Hypothalamus (tissue), 51 donors: ENCODE results near the gene ZBTB18.

ENCODE experiments used
- DNase-seq, 51 donors: peaks; one replicate each; lab custom pipeline; 2025; lab: John Stamatoyannopoulos, UW

The ZBTB18 gene

DNA sequence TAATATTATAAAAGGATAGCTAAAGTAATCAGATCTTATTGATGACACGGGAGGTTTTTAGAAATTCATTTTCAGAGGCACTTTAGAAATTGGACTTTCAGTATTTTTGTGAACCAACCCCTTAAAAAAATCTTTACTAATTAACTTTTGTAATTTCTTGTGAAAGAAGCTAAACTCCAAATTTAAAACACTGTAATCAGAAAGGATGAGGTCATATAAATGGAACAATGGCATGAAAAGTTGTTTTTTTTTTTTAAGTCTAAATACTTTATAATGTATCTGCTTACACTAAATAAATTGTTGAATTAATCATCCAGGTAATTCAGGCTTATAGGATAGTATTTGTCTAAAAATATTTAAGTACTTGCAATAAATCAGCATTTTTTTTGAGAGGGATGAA, 9.0 kb downstream of the ZBTB18 start:
- DNase-seq = no peak

DNA sequence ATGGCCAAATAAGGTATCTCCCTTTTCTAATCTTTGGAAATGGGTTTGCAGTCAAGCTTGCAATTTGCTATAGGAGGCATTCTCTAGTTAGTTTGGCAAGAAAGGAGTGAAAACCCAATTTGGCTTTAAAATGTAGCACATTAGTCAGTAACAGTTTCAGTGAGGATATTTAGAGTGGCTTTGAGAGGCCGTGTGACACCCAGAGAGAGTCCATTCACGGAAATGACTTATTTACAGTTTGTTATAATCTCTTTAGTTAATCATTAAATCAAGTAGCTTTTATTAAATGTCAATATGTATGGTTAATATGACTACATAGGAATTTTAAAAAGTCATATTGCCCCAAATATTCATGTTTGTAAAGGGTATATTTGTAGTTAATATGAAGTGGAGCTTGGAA, 9.6 kb downstream of the ZBTB18 start:
- DNase-seq = no peak

DNA sequence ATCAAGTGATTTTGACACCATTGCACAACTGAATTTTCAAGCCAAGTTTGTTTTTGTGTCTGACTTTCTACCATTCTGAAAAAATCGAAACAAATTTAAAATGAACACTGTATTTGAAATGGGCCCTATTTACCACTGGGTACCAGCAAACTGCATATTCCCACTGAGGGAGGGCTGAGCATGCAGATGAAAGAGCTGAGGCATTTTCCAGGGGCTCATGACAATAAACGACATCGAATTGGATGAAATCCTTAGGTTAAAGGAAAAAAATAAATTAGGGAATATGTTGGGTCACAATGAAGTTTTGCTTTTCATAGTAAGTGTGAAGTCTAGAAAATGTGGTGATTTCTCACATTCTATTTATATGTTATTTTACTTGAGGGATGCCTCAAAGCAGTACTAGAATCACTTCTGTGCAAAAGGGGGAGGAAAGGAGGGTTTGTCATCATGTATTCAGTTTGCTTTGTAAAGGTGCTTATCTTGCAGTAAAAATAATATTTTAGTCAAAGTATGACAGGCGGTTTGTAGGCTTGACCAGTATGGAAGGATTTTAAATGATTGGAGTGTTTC, 11.2 kb downstream of the ZBTB18 start:
- DNase-seq = no peak

DNA sequence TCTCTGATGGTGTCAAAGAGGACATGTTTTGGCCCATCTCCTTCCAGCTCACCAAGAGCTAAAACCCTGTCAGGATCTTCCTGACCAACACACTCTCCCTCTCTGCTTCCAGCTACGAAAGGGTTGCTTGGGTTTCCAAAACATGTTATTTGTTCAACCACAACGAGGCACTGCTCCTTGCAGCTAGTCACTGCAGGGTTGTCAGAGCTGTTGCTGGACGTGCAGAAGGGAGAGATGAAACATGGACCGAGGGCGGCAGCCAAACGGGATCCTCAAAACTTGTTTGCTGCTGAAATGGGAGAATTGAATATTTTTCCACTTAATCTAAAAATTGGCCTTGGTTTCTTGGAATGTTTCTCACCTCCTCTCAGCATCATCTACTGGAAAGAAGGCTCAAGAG, 12.4 kb downstream of the ZBTB18 start:
- DNase-seq = peak in 3 of 51 donors; percentile 14 to 40 (median 24)

DNA sequence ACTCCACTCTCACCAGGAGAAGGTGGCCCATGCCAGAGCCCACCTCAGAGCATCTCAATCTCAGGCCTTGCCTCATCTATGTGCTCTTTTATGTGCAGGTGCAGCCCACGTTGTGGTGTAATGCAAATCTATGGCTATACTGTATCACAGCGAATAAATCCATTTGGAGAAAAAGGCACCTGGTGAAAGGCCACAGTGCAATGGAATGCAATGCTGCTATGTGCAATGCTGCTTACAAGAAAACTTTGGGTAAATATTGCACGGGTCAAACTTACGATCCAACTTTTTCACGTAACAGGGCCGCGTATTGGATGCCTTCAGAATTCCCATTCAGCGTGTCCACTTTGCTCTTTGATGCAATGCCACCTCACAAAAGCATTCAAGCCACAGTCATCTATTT, 13.5 kb downstream of the ZBTB18 start:
- DNase-seq = no peak

DNA sequence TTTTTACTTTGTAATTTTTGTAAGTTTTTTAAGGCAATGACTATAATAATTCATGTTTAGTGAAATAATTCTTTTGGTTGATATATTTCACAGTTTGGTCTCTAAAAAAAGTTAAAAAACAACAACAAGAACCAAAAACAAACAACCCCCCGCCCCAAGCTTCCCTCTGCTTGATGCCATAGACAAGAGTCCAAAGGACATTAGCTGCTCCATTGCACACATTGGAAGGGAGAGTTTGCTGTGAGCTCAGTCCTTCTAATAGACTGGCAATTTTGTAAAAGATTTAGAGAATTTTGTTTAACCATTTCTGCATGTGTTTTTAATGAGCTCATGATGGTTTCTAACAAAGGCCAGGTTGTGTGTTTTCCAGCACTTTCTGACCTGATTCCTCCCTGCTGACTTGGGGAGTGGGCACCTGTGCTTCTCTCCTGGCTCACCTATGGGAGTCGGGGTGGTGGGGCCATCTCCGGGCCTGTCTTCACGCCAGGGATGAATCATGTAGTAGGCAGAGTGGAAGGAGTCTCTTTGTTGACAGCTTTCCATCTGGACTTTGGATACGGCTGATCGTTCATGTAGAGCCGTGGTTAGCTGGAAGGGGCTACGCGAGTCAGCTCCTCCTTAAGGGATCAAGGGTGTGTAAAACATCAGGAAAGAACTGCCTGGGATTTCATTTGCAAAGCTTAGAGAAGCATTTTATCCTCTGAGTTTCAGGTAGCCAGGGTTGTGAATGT, 14.1 kb downstream of the ZBTB18 start:
- no peak for DNase-seq

DNA sequence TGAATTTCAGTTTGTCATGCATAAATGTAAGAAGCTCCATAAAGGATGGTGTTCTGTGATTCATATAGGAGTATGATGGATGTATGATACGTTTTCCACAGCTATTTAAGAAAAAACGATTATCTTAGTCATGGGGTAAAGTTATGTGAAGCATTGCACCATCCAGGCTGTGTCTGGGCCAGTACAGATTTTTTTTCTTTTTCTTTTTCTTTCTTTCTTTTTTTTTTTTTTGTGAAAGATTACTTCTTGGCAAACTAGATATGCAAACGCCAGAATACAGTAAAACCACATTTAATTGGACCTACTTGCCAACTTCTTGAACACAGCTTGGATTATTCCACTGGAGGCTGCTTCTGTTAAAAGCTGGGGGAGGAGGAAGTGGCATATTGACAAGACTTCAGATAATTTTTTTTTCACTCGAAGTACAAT, 14.9 kb downstream of the ZBTB18 start:
- DNase-seq = no peak

DNA sequence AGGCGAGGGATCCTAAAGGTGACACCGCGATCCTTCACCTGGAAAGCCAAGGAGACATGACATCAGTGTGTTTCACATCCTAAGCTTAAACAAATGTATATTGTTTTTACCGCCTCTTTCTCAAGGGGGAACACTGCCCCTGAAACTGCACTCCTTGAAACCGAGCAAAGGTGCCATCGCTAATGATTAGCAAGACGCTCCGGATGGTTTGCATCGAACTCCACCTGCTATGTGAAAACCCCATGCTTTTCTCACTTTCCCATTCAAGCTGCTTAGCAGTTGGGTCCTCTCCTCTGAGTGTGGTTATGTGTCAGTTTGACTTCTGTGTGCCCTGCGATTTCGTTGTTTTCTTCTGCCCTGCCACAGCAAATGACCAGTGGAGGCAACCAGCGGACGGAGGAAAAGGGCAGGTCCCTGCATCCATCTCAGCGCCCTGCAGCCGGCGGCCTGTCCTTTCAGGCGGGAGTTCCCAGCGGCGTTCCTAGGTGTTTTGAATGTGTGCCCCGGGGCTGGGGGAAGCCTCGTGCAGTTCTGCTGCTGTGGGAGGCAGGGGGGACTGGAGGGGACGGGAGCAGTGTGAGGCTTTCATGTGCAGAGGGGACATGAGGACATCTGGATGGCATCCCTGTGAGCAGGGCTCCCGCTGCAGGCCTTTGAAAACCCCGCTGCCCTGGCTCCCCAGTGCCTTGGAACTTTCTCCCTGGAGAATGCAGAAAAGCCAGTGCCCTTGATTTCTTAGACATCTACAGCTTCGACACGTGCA, 16.1 kb downstream of the ZBTB18 start:
- DNase-seq = no peak

DNA sequence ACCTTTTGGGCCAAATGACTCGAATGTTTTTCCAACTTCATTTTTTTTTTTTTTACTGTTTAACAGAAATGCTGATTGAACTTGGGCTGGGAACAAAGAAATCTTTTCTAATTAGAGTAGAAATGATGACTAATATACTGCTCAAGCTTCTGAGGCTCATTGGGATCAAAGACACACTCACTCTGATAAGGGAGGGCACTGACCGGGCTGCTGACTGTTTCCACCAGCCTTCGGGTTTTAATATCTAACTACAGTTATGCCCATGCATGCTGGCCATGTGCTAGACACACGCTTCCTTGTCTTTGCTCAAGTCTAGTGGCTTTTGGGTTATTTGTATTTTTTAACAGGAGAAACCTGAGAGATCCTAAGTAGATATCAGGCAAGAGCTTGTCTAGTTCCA, 16.8 kb downstream of the ZBTB18 start:
- no peak for DNase-seq

DNA sequence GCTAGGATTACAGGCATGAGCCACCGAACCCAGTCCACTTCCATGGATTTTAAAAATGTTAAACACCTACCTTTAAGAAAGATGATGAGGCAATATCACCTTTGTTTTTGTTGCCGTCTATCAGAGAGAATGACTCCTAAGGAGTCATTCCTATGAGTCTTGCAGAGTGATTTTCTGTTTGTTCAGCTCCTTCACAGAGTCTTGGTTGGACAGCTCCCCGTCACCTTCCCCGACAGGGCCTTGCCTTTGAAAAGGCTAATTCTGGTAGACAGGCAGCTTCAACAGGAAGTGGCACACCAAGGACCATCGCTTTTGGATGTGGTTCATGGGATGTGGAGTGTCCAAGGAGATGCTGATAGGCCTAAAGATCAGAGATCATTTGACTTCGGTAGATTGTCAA, 17.5 kb downstream of the ZBTB18 start:
- DNase-seq = no peak

DNA sequence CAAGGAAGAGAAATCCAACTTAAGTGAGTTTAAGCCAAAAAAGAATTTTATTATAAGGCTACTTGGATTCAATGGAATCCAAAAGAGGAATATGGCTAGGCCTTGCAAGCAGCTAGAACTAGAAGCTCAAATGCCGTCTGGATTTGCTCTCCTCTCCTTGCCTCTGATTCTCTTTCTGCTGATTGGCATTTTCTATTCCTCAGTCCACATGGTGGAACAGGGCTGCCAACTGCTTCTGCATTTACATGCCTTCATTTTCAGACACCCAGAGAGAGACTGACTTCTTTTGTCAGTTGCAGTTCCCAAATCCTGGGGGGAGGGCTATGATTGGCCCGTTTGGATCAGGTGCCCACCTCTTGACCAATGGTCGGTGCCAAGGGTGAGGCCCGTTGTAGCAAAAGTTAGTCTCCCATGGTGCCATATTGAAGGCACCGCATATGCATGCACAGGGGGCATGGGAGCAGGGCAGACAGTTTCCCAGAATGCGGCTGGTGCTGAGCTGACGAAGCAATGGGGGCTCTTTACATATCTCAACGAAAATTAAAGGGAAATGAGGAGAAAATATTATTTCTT, 18.3 kb downstream of the ZBTB18 start:
- DNase-seq = no peak

DNA sequence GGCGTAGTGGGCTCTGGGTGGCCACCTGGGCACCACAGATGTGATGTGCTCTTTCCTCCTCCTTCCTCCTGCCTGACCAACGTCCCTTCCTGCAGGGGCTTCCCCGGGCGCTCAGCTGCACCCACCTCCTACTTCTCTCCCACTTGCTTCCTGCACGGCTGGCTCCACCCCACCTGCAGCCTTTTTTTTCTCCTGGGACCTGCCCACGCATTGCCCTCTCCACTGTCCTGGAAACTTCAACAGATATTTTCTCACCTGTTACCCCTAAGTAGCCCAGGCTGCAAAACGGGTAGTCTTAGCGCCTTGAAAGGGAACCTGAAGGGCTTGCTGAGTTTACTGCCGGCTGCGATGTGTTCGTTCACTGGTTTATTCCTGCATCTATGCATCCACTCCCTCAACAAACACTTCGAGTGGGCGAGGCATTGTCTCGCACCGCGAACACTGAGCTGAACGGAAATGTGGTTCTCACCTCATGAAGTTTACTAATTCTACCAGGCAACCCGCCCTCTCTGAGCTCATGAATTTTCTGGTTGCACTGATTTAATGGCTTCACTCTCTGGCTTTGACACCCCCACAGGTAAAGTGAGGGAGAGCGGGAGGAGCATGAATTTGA, 23.6 kb downstream of the ZBTB18 start:
- DNase-seq = no peak

DNA sequence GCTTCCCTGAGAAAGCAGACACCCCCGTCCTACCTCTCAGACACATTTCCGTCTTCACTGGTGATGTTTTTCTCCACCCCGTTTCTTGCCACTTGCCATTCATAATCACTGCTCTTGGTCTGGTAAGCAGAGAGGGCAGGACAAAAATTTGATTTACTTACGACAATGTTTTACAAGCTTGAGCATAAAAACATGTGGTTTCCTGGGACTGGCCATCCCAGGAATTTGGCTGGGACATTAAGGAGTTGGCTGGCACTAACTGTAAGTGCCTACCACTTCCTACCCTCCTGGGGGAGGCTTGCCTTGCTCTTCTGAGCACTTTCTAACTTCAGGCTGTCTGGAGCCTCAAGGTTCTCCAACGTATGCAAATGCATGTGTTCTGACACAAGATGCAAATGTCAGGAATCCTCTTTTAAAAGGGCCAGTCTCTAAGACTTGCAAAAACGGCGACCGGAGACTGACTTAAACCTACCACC, 24.2 kb downstream of the ZBTB18 start:
- DNase-seq = no peak

DNA sequence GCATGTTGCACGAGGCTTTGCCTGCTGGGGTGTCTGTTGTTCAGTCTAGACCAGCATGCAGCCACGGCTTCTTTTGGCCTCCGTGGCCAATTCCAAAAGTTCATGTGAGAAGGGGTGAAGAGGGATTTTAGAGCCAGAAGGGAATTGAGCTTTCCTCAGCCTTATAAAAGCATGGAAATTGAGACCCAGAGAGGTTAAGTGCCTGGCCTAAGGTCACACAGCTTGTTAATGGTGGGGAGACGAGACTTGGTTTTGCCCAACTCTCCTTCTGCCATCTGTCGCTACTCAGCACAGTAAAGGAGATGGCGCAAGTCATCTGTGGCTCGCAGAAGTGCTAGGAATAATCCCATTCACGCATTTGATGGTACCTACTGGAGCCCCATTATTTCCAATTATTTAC, 25.7 kb downstream of the ZBTB18 start:
- DNase-seq = no peak

DNA sequence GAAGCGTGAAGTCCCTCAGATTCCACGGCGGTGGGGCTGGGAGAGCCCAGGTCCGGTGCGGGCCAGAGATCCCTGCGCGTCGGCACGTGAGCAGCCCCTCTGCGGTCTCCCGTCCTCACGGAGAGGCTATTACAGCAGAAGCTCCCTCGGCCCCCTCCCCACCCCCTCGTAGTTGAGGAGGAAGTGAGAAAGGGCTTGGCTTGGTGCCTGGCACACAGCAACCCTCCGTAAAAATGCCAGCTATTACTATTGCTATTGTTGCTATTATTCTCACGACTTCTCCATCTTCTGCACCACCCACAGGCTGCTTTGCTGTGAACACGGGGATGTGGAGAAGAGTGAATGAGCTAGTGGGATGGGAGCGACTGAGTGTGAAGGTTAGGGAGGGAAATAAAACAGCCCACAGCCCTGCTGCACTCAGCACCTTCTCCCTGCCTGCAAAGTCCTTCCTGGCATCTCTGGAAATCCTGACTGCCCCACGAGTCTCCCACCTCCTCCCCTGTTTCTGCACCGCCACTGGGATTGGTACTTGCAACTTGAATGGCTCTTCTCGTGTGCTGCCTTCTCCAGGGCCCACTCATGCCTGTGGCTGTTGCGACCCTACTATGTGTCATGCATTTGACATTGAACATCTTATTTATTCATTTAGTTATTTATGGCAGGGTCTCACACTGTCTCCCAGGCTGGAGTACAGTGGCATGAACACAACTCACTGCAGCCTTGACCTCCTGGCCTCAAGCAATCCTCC, 26.6 kb downstream of the ZBTB18 start:
- peak in 10 of 51 donors; percentile 3 to 72 (median 19) for DNase-seq

DNA sequence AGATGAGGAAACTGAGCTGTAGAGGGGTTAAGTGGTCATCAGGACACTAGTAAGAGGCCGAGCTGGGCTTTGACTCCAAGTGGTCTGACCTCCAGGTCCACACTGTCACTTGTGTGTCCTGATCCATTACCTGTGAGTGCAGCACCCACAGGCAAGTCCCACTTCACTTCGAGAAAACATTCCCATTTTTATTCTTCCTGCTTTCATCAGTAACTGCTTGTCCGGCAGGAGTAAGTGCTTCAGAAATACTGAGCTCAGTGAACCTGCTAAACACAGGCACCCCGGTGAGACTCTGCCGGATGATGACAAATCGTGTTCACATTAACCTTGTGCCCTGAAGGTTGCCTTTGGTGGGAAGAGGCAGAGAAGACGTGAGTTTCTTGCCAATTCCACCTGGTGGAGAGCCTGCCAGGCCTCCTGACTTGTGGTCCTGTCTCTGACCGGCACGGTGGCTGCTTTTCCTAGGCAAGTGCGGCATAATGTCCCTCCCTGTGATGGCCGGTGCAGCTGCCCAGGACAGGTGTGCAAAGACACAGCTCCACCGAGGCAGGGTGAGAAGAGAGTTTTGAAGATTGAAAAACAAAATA, 29.4 kb downstream of the ZBTB18 start:
- DNase-seq = no peak

DNA sequence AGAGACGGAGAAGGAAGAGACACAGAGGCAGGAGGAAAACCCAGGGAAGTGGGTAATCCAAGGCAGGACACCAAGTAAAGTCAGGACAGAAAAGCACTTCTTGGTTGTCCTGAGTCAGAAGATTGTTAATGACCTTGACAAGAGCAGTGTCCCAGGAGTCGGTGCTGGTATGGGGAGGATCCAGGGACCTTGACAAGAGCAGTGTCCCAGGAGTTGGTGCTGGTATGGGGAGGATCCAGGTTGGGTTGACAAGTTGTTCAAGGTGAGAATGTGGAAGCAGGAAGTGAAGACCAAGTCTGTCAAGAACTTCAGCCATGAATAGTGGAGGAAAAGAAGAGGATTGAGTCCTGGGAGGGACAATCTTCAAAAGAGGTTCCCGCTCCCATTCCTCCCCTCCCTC, 31.9 kb downstream of the ZBTB18 start:
- no peak for DNase-seq

DNA sequence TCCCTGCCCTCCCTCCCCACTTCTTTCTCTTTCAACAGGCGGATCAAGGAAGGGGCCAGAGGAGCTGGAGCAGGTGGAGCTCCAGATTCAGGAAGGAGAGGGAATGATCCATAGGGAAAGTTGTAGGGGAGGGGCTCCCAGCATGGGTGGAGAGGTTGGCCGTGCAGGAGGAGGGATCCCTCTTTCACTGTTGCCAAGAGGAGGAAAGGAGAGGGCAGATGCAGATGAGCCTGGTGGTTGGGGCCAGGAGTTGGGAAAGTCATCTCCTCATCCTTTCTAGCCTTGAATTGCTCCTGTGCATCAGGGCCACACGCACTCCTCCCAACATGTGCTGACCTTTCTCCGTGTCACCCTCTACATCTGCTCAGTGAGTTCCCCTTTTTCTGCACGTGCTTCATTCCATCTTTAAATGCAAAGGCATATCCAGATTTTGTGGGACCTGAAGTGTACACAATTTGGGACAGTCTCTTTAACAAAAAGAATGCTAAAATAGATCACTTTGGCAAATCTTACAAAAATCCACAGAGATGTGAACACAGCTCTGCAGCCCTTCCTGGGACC, 32.4 kb downstream of the ZBTB18 start:
- DNase-seq = no peak

DNA sequence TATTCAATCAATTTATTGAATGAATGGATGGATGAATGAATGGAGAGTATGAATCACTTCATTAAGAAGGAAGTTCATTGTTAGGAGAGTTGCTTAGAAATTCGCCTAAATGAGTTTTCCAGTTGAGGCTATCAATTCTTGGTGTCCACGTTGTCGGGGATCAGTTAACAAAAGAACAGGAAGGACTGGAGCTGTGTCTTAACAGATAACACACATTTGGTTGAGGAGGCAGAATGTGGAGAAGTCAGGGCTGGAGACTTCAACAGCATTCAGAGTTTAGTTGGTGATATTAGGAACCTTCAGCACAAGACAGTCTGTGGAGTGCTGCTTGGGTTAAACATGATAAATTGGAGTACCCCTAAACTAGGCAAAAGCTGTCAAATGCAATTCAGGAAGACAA, 33.7 kb downstream of the ZBTB18 start:
- DNase-seq = no peak

DNA sequence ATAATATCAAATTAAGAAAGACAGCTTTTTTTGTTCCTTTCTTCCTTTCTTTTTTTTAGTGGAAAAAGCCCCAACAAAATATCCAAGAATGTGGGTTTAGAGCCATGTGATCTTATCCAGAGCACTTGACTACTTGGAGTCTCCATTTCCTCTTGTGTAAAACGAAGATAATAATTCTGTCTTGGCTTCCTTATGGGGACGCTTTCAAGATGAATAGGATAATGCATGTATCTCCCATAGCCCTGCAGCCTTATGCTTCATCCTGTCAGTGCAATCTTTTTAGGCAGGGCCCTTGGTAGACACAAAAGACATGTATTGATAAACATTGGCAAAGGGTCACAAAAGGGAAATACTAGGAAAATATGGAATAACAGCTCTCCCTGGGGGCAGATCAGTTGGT, 34.8 kb downstream of the ZBTB18 start:
- no peak for DNase-seq
